Esophagus squamous epithelium (tissue), 4 donors: ENCODE measurements around the gene IFNG.

ENCODE experiments used
- CTCF ChIP-seq, 6 experiments: fragments of 450-650 bp in 4 of 6; fragments of 200-600 bp in 2 of 6; sonication (generic) in 2 of 6; IDR thresholded peaks; one replicate each; pipeline ENCODE4 v1.5.1; 2016 to 2019; ENCODE audit warnings: antibody characterized with exemption in 6 of 6, mild to moderate bottlenecking in 4 of 6, moderate library complexity in 4 of 6
- POLR2A ChIP-seq, 4 donors: fragments of 450-650 bp; IDR thresholded peaks; one replicate each; pipeline ENCODE4 v1.6.1; 2017; ENCODE audit warnings: antibody characterized with exemption in 4 of 4, mild to moderate bottlenecking in 4 of 4, moderate library complexity in 3 of 4

GRCh38 chr12:68173792-68174191, 14.3 kb upstream of the IFNG start:
- TF ChIP-seq POLR2A (IDR thresholded peaks at IDR 0.05): no peak
- no peak for TF ChIP-seq CTCF (IDR thresholded peaks at IDR 0.05)
